ENCODE data around the gene EIF2AK3. TPM values are rescaled to one million over a fixed set of nuclear protein-coding genes. Genes with fewer than 3 reads are reported as not detected.

Gene EIF2AK3
- total and polyA plus RNA-seq, 2 donors (not counting 1 experiment from before 2014, with no cell fraction given): 11.9 to 19.8 TPM

- peak in 1 of 2 donors; percentile 79 for DNase-seq (ENCODE audit: low read depth in 2 of 2)
- H3K9me3 ChIP-seq (ENCODE audit: control insufficient read depth, insufficient read depth, low read depth, low read length): no peaks in the 10 kb centered on the region
- no peaks in the 10 kb centered on the region for H3K27me3 ChIP-seq (ENCODE audit: control insufficient read depth, insufficient read depth, low read length)
- H3K27ac ChIP-seq (ENCODE audit: insufficient read depth, low read length): no peak overlapping the region
- no peaks in the 10 kb centered on the region for H3K79me2 ChIP-seq (ENCODE audit: control insufficient read depth, insufficient read depth, low read length)
- H3K4me3 ChIP-seq (replicated peaks in 1 of 4; ENCODE audit: control extremely low read depth in 1 of 4, insufficient read depth in 1 of 4, low read depth in 3 of 4, low read length in 4 of 4): no peak overlapping the region
- peak overlapping the region; percentile 28 for H3K4me2 ChIP-seq (ENCODE audit: extremely low read depth, insufficient read depth, low read length)
- H3K9ac ChIP-seq (ENCODE audit: insufficient read depth, low read length): no peak overlapping the region
- TF ChIP-seq CTCF (conservative IDR thresholded peaks at IDR 0.05 in 1 of 2, IDR thresholded peaks at IDR 0.05 in 1 of 2; ENCODE audit: low read depth in 1 of 2, low read length in 2 of 2): no peak
- no peak for TF ChIP-seq EZH2 (IDR thresholded peaks at IDR 0.05; ENCODE audit: low read length, missing control alignments)
- H3K4me1 ChIP-seq (ENCODE audit: control insufficient read depth, extremely low read depth, insufficient read depth, low read length): peaks cover 15% of the 10 kb centered on the region
- no peak overlapping the region for H2AFZ ChIP-seq (ENCODE audit: low read length)
- no peaks in the 10 kb centered on the region for H3K36me3 ChIP-seq (ENCODE audit: control insufficient read depth, insufficient read depth, low read length)
- H4K20me1 ChIP-seq (ENCODE audit: control insufficient read depth, extremely low read depth, insufficient read depth, low read length): no peaks in the 10 kb centered on the region
Measured at GRCh38 chr2:88603146-88603545, 24.1 kb downstream of the EIF2AK3 start.

- no peaks in the 10 kb centered on the region for H4K20me1 ChIP-seq (ENCODE audit: control insufficient read depth, extremely low read depth, insufficient read depth, low read length)
- no peaks in the 10 kb centered on the region for H3K27me3 ChIP-seq (ENCODE audit: control insufficient read depth, insufficient read depth, low read length)
- no peak overlapping the region for H3K27ac ChIP-seq (ENCODE audit: insufficient read depth, low read length)
- no peak overlapping the region for H3K4me3 ChIP-seq (replicated peaks in 1 of 4; ENCODE audit: control extremely low read depth in 1 of 4, insufficient read depth in 1 of 4, low read depth in 3 of 4, low read length in 4 of 4)
- no peaks in the 10 kb centered on the region for H3K9me3 ChIP-seq (ENCODE audit: control insufficient read depth, insufficient read depth, low read depth, low read length)
- H3K4me1 ChIP-seq (ENCODE audit: control insufficient read depth, extremely low read depth, insufficient read depth, low read length): peaks cover 15% of the 10 kb centered on the region
- no peaks in the 10 kb centered on the region for H3K79me2 ChIP-seq (ENCODE audit: control insufficient read depth, insufficient read depth, low read length)
- H2AFZ ChIP-seq (ENCODE audit: low read length): no peak overlapping the region
- no peaks in the 10 kb centered on the region for H3K36me3 ChIP-seq (ENCODE audit: control insufficient read depth, insufficient read depth, low read length)
- no peak overlapping the region for H3K4me2 ChIP-seq (ENCODE audit: extremely low read depth, insufficient read depth, low read length)
- peak in 1 of 2 donors; percentile 20 for DNase-seq (ENCODE audit: low read depth in 2 of 2)
- no peak for TF ChIP-seq EZH2 (IDR thresholded peaks at IDR 0.05; ENCODE audit: low read length, missing control alignments)
- no peak for TF ChIP-seq CTCF (conservative IDR thresholded peaks at IDR 0.05 in 1 of 2, IDR thresholded peaks at IDR 0.05 in 1 of 2; ENCODE audit: low read depth in 1 of 2, low read length in 2 of 2)
- no peak overlapping the region for H3K9ac ChIP-seq (ENCODE audit: insufficient read depth, low read length)
Measured at GRCh38 chr2:88602022-88602421, 25.2 kb downstream of the EIF2AK3 start.

- Histone ChIP-seq H3K4me3 (replicated peaks in 1 of 4; ENCODE audit: control extremely low read depth in 1 of 4, insufficient read depth in 1 of 4, low read depth in 3 of 4, low read length in 4 of 4) (no peak overlapping the region), H3K4me2 (ENCODE audit: extremely low read depth, insufficient read depth, low read length) (no peak overlapping the region), H3K36me3 (ENCODE audit: control insufficient read depth, insufficient read depth, low read length) (no peaks in the 10 kb centered on the region), H3K4me1 (ENCODE audit: control insufficient read depth, extremely low read depth, insufficient read depth, low read length) (peaks cover 15% of the 10 kb centered on the region), H3K27me3 (ENCODE audit: control insufficient read depth, insufficient read depth, low read length) (no peaks in the 10 kb centered on the region), H3K27ac (ENCODE audit: insufficient read depth, low read length) (no peak overlapping the region), H3K9me3 (ENCODE audit: control insufficient read depth, insufficient read depth, low read depth, low read length) (no peaks in the 10 kb centered on the region), H3K9ac (ENCODE audit: insufficient read depth, low read length) (no peak overlapping the region), H3K79me2 (ENCODE audit: control insufficient read depth, insufficient read depth, low read length) (no peaks in the 10 kb centered on the region), H2AFZ (ENCODE audit: low read length) (no peak overlapping the region), H4K20me1 (ENCODE audit: control insufficient read depth, extremely low read depth, insufficient read depth, low read length) (no peaks in the 10 kb centered on the region)
- peak; percentile 34 to 83 for DNase-seq (ENCODE audit: low read depth in 2 of 2)
- no peak for TF ChIP-seq CTCF (conservative IDR thresholded peaks at IDR 0.05 in 1 of 2, IDR thresholded peaks at IDR 0.05 in 1 of 2; ENCODE audit: low read depth in 1 of 2, low read length in 2 of 2)
- no peak for TF ChIP-seq EZH2 (IDR thresholded peaks at IDR 0.05; ENCODE audit: low read length, missing control alignments)
Measured at GRCh38 chr2:88601286-88601685, 26.0 kb downstream of the EIF2AK3 start.

Data from fibroblast of lung (primary cell).